Bone marrow (tissue), 2 donors: Measurements from ENCODE around the gene RPS5.
"Not testable (repeated sequence)": the region's sequence is repeated elsewhere in the genome, so short reads cannot be mapped to it uniquely, and the experiment has no call there.

Source experiments
- DNase-seq, 2 donors: peaks; one replicate each; lab custom pipeline; 2025; lab: John Stamatoyannopoulos, UW

RPS5 gene

GRCh38 chr19:58386576-58387337, at the start of gene RPS5:
RPS5 (plus strand) TSS chr19:58387269; CDS start chr19:58388138, 869 bp downstream.
- DNase-seq, result peak; percentile 74 to 98

- no peak for DNase-seq
These were observed 48.7 kb upstream of the RPS5 start for GRCh38 chr19:58338336-58338735.

GRCh38 chr19:58338825-58339558, 48.1 kb upstream of the RPS5 start:
- no peak for DNase-seq

- no peak for DNase-seq
These were observed 41.5 kb upstream of the RPS5 start for GRCh38 chr19:58345558-58345957.

GRCh38 chr19:58346961-58347929, 39.8 kb upstream of the RPS5 start:
- peak; percentile 19 to 76 for DNase-seq

GRCh38 chr19:58348080-58348479, 39.0 kb upstream of the RPS5 start:
- not testable (repeated sequence) for DNase-seq

- no peak for DNase-seq
These were observed 37.5 kb upstream of the RPS5 start for GRCh38 chr19:58349590-58349989.

- no peak for DNase-seq
These were observed 36.8 kb upstream of the RPS5 start for GRCh38 chr19:58350001-58350861.

- no peak for DNase-seq
These were observed 36.1 kb upstream of the RPS5 start for GRCh38 chr19:58350871-58351557.

GRCh38 chr19:58351558-58351878, 35.6 kb upstream of the RPS5 start:
- DNase-seq, result no peak

- DNase-seq, result no peak
These were observed 34.9 kb upstream of the RPS5 start for GRCh38 chr19:58351990-58352755.

GRCh38 chr19:58352760-58353671, 34.1 kb upstream of the RPS5 start, which contains the start of gene A1BG:
A1BG (minus strand) TSS chr19:58353492; CDS start chr19:58353437, 55 bp downstream.
- DNase-seq, result no peak

- DNase-seq, result no peak
These were observed 33.2 kb upstream of the RPS5 start for GRCh38 chr19:58353717-58354477.

GRCh38 chr19:58354478-58355030, 32.5 kb upstream of the RPS5 start:
- DNase-seq, result no peak

- no peak for DNase-seq
These were observed 31.8 kb upstream of the RPS5 start for GRCh38 chr19:58355215-58355796.

GRCh38 chr19:58355908-58356765, 30.9 kb upstream of the RPS5 start:
- no peak for DNase-seq
